Measurements from ENCODE around the gene ABHD17C. TPM values are rescaled to one million over a fixed set of nuclear protein-coding genes. Genes with fewer than 3 reads are reported as not detected.

The ABHD17C gene
- total and polyA plus RNA-seq, 12 donors: 1.9 to 9.9 (median 5.3) TPM

DNA sequence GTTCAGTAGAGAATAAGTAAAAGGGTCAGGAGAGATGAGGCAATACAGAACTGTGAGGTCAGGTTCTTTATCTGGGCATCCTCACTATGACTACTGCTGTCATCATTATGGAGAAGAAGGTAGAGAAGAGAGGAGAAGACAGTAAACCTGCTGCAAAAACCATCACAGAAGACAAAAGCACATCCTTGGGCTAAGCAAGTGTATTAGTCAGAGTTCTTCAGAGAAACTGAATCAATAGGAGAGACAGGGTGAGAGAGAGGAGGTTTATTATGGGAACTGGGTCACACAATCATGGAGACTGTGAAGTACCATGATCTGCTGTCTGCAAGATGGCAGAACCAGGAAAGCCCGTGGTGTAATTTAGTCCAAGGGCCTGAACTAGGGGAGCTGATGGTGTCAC, 9.5 kb upstream of the ABHD17C start:
- no peaks in the 10 kb centered on the region for H3K36me3 ChIP-seq (replicated peaks in 1 of 2)
- H3K27me3 ChIP-seq: peaks cover 5% of the 10 kb centered on the region
- no peak overlapping the region for H3K4me3 ChIP-seq
- no peaks in the 10 kb centered on the region for H3K9me3 ChIP-seq (replicated peaks in 1 of 3)
- H3K27ac ChIP-seq: no peak overlapping the region
- no peak for TF ChIP-seq POLR2A (IDR thresholded peaks at IDR 0.05)
- TF ChIP-seq, protein P1, sequence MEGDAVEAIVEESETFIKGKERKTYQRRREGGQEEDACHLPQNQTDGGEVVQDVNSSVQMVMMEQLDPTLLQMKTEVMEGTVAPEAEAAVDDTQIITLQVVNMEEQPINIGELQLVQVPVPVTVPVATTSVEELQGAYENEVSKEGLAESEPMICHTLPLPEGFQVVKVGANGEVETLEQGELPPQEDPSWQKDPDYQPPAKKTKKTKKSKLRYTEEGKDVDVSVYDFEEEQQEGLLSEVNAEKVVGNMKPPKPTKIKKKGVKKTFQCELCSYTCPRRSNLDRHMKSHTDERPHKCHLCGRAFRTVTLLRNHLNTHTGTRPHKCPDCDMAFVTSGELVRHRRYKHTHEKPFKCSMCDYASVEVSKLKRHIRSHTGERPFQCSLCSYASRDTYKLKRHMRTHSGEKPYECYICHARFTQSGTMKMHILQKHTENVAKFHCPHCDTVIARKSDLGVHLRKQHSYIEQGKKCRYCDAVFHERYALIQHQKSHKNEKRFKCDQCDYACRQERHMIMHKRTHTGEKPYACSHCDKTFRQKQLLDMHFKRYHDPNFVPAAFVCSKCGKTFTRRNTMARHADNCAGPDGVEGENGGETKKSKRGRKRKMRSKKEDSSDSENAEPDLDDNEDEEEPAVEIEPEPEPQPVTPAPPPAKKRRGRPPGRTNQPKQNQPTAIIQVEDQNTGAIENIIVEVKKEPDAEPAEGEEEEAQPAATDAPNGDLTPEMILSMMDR (IDR thresholded peaks at IDR 0.05): no peak
- no peaks in the 10 kb centered on the region for H3K4me1 ChIP-seq (replicated peaks in 1 of 2)
- intact Hi-C loops (cut with DNase I): no loop called here
- WGBS, 4 donors: 71 to 100% (median 94%) methylated on average over 1 of the region's 1 CpG
- DNase-seq: no peak

DNA sequence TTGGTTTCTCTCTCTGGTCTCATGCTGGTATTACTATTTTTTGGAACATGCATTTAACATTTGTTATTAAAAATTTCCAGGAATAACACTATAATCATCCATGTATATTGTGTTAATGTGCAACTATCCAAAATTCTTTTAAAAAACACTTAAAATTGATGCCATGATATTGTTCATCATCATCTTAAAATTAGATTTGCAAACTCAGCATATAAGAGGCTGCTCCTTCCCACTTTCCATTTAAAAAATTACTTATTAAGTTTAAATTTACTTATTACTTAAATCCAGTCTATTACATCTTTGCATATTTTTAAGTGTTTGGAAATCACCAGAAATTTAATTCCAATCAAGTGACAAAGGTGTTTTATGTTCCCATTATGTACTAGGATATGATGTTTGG, 5.8 kb upstream of the ABHD17C start:
- Histone ChIP-seq H3K36me3 (replicated peaks in 1 of 2) (no peaks in the 10 kb centered on the region), H3K27me3 (no peaks in the 10 kb centered on the region), H3K27ac (no peak overlapping the region), H3K4me1 (replicated peaks in 1 of 2) (peaks cover 4 to 5% of the 10 kb centered on the region in 2 donors), H3K9me3 (replicated peaks in 1 of 3) (no peaks in the 10 kb centered on the region), H3K4me3 (no peak overlapping the region)
- intact Hi-C loops (cut with DNase I): no loop called here
- TF ChIP-seq, protein P1 (IDR thresholded peaks at IDR 0.05): no peak
- TF ChIP-seq POLR2A (IDR thresholded peaks at IDR 0.05): no peak
- DNase-seq: no peak

DNA sequence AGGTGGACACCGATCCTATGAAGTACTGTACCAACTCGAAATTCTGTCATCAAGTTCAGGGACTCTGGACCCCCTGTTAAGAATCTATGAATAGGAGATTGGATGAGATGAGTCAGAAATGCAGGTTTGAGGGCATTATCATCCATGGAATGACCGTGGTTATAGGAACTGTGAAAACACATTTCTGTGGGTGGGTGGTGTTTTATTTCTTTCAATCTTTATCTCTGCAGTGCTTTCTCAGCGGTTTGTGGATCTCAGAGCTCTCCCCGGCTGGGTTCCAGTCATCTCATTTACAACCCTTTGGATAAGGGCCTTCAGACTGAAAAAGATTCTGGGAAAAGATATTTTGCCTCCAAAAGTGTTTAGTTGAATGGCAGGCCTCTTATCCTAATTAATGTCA, 5.4 kb upstream of the ABHD17C start:
- H3K4me3 ChIP-seq: no peak overlapping the region
- intact Hi-C loops (cut with DNase I): no loop called here
- WGBS, 4 donors: 74 to 82% (median 79%) methylated on average over 5 of the region's 5 CpGs
- DNase-seq: no peak
- H3K4me1 ChIP-seq (replicated peaks in 1 of 2): peaks cover 5% of the 10 kb centered on the region in 2 donors
- no peaks in the 10 kb centered on the region for H3K36me3 ChIP-seq (replicated peaks in 1 of 2)
- H3K9me3 ChIP-seq (replicated peaks in 1 of 3): no peaks in the 10 kb centered on the region
- H3K27ac ChIP-seq: no peak overlapping the region
- H3K27me3 ChIP-seq: no peaks in the 10 kb centered on the region
- TF ChIP-seq, protein P1 (IDR thresholded peaks at IDR 0.05): no peak
- TF ChIP-seq POLR2A (IDR thresholded peaks at IDR 0.05): no peak

DNA sequence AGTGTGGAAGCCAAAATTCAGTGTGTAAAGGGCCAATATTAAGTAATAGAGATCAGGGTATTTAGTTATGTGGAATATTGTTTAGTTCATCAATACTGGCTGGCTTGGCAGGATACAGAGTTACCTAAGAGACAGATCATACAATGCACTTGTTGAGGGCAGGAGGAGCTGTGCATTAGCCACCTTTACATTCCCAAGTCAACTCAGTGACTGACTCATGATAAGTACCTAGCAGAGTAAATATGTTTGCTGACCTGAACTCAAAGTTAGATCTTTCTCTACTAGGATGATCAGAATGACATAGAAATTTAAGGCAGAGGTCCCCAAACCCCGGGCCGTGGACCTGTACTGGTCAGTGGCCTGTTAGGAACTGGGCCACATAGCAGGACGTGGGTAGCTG, 3.5 kb upstream of the ABHD17C start:
- Histone ChIP-seq H3K27ac (no peak overlapping the region), H3K4me1 (replicated peaks in 1 of 2) (peaks cover 13 to 14% of the 10 kb centered on the region in 2 donors), H3K27me3 (no peaks in the 10 kb centered on the region), H3K36me3 (replicated peaks in 1 of 2) (no peaks in the 10 kb centered on the region), H3K9me3 (replicated peaks in 1 of 3) (no peaks in the 10 kb centered on the region), H3K4me3 (no peak overlapping the region)
- no peak for DNase-seq
- 88 to 96% (median 91%) methylated on average over 3 of the region's 3 CpGs for WGBS, 4 donors
- TF ChIP-seq, protein P1 (IDR thresholded peaks at IDR 0.05): no peak
- no peak for TF ChIP-seq POLR2A (IDR thresholded peaks at IDR 0.05)
- intact Hi-C loops (cut with DNase I): no loop called here

Measured in adrenal gland (tissue), 12 donors.